ENCODE measurements around the gene ZDHHC4. TPM values are rescaled to one million over a fixed set of nuclear protein-coding genes. Genes with fewer than 3 reads are reported as not detected.
"Not testable (repeated sequence)": the region's sequence is repeated elsewhere in the genome, so short reads cannot be mapped to it uniquely, and the experiment has no call there.

ZDHHC4 gene
- polyA plus RNA-seq, 1 donor = 65.4 TPM

DNA sequence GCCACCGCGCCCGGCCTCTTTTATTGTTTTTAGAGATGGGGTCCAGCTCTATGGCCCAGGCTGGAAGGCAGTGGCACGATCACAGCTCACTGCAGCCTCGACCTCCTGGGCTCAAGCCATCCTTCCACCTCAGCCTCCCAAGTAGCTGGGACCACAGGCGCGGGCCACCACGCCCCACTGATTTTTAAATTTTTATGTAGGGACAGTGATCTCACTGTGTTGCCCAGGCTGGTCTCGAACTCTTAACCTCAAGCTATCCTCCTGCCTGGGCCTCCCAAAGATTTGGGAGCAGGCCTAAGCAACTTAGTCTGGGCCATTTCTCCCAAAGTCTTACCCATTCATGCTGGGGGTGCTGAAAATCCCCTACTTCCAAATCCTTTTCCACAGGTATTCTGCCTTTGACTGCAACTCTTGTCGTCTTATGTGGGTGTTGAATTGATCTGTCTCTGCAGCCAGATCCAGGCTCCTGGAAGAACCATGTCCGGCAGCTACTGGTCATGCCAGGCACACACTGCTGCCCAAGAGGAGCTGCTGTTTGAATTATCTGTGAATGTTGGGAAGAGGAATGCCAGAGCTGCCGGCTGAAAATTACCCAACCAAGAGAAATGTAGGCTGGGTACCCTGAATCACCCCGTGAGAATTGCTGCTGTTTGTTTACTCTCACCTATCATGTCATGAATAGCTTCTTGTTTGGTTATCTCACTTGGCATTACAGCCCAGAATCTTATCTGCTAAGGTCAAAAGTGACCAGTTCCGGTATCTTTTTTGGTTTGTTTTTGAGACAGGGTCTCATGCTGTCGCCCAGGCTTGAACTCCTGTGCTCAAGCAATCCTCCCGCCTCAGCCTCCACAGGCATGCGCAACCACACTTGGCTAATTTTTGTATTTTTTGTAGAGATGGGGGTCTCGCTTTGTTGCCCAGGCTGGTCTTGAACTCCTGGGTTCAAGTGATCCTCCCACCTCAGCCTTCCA is 1.1 kb downstream of the ZDHHC4 start:
- Histone ChIP-seq H3K36me3 (ENCODE audit: control insufficient read depth, insufficient read depth, low read length) (peaks cover 30% of the 10 kb centered on the region), H3K4me1 (ENCODE audit: control insufficient read depth, insufficient read depth, low read length) (peaks cover 5% of the 10 kb centered on the region), H3K9me3 (ENCODE audit: control insufficient read depth, low read depth, low read length) (no peaks in the 10 kb centered on the region), H3K27me3 (ENCODE audit: control insufficient read depth, insufficient read depth, low read length) (no peaks in the 10 kb centered on the region), H3K4me3 (ENCODE audit: low read length) (peak overlapping the region; percentile 75), H3K27ac (ENCODE audit: low read length) (no peak overlapping the region)
- no CpG with 5 or more reads among the region's 18 CpGs for WGBS (ENCODE audit: insufficient coverage, low lambda C conversion rate)
- DNase-seq = no peak

- H3K4me3 ChIP-seq (ENCODE audit: low read length) = no peak overlapping the region
- peaks cover 5% of the 10 kb centered on the region for H3K4me1 ChIP-seq (ENCODE audit: control insufficient read depth, insufficient read depth, low read length)
- no CpG with 5 or more reads among the region's 4 CpGs for WGBS (ENCODE audit: insufficient coverage, low lambda C conversion rate)
- peaks cover 35% of the 10 kb centered on the region for H3K36me3 ChIP-seq (ENCODE audit: control insufficient read depth, insufficient read depth, low read length)
- DNase-seq = no peak
- no peak overlapping the region for H3K27ac ChIP-seq (ENCODE audit: low read length)
- H3K27me3 ChIP-seq (ENCODE audit: control insufficient read depth, insufficient read depth, low read length) = no peaks in the 10 kb centered on the region
- H3K9me3 ChIP-seq (ENCODE audit: control insufficient read depth, low read depth, low read length) = no peaks in the 10 kb centered on the region
These were observed 2.2 kb downstream of the ZDHHC4 start for GRCh38 chr7:6579446-6579845.

DNA sequence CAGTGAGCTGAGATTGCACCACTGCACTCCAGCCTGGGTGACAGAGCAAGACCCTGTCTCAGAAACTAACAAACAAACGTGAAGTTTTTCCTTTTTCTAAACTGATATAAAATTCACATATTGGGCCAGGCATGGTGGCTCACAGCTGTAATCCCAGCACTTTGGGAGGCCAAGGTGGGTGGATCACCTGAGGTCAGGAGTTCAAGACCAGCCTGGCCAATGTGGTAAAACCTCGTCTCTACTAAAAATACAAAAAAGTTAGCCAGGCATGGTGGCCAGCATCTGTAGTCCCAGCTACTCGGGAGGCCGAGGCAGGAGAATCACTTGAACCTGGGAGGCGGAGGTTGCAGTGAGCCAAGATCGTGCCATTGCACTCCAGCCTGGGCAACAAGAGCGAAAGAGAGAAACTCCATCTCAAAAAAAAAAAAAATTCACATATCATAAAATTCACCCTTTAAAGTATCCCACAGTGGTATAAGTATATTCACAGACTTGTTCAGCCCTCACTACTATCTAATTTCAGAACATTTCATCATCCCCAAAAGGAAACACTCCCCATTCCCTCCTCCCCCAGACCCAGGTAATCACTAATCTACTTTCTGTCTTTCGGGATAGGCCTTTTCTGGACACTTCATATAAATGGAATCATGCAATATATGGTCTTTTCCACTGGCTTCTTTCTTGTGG is 8.6 kb downstream of the ZDHHC4 start:
- H3K27me3 ChIP-seq (ENCODE audit: control insufficient read depth, insufficient read depth, low read length); H3K9me3 ChIP-seq (ENCODE audit: control insufficient read depth, low read depth, low read length); H3K4me1 ChIP-seq (ENCODE audit: control insufficient read depth, insufficient read depth, low read length); H3K4me3 ChIP-seq (ENCODE audit: low read length); H3K27ac ChIP-seq (ENCODE audit: low read length); DNase-seq: not testable (repeated sequence)
- peaks cover 57% of the 10 kb centered on the region for H3K36me3 ChIP-seq (ENCODE audit: control insufficient read depth, insufficient read depth, low read length)
- 80% methylated on average over 1 of the region's 8 CpGs for WGBS (ENCODE audit: insufficient coverage, low lambda C conversion rate)

GRCh38 chr7:6588566-6588965 is 11.3 kb downstream of the ZDHHC4 start:
- H3K4me3 ChIP-seq (ENCODE audit: low read length) = no peak overlapping the region
- no peaks in the 10 kb centered on the region for H3K9me3 ChIP-seq (ENCODE audit: control insufficient read depth, low read depth, low read length)
- DNase-seq = no peak
- peaks cover 9% of the 10 kb centered on the region for H3K4me1 ChIP-seq (ENCODE audit: control insufficient read depth, insufficient read depth, low read length)
- 100% methylated on average over 1 of the region's 9 CpGs for WGBS (ENCODE audit: insufficient coverage, low lambda C conversion rate)
- peaks cover 49% of the 10 kb centered on the region for H3K36me3 ChIP-seq (ENCODE audit: control insufficient read depth, insufficient read depth, low read length)
- H3K27ac ChIP-seq (ENCODE audit: low read length) = no peak overlapping the region
- no peaks in the 10 kb centered on the region for H3K27me3 ChIP-seq (ENCODE audit: control insufficient read depth, insufficient read depth, low read length)

- H3K9me3 ChIP-seq (ENCODE audit: control insufficient read depth, low read depth, low read length) = no peaks in the 10 kb centered on the region
- peaks cover 9% of the 10 kb centered on the region for H3K4me1 ChIP-seq (ENCODE audit: control insufficient read depth, insufficient read depth, low read length)
- WGBS (ENCODE audit: insufficient coverage, low lambda C conversion rate) = 100% methylated on average over 2 of the region's 22 CpGs
- DNase-seq = no peak
- no peak overlapping the region for H3K27ac ChIP-seq (ENCODE audit: low read length)
- H3K4me3 ChIP-seq (ENCODE audit: low read length) = peak overlapping the region; percentile 35
- no peaks in the 10 kb centered on the region for H3K27me3 ChIP-seq (ENCODE audit: control insufficient read depth, insufficient read depth, low read length)
- peaks cover 51% of the 10 kb centered on the region for H3K36me3 ChIP-seq (ENCODE audit: control insufficient read depth, insufficient read depth, low read length)
These were observed 12.0 kb downstream of the ZDHHC4 start for GRCh38 chr7:6589151-6589828.

DNA sequence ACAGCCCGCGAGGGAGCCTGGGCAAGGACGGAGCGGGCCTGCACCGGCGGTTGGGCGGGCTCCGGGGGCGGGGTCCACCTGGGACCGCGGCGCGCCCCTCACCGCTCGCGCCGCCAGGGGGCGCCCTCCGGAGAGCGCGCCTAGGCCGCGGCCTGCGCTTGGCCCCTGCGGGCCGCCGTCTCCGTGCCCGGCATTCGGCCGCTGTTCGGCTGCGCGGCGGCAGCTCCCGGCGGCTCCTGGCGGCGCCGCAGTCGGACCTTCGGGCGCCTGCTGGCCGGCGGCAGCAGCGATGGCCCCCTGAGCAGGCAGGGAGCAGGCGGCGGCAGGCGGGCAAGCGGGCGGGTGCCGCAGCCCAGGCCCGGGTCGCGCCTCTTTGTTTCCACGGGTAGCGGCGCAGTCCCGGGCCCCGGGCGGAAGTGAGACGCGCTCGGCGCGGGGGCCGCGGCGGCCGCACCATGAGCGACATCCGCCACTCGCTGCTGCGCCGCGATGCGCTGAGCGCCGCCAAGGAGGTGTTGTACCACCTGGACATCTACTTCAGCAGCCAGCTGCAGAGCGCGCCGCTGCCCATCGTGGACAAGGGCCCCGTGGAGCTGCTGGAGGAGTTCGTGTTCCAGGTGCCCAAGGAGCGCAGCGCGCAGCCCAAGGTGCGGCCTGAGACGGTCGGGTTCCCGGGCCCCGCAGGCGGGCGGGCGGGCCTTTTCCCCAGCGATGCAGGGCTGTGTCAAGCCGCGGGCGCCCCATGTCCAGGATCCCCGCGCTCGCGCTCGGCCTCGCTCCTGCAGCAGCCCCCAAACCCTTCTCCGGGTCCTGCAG is 12.8 kb downstream of the ZDHHC4 start, which contains the start of gene INTS15:
INTS15 (plus strand) TSS at position 193 of the 816 bp plus-strand sequence; CDS start at position 456, 263 bp downstream.
- Histone ChIP-seq H3K27ac (ENCODE audit: low read length) (peak within 1 kb of the TSS; percentile 81), H3K36me3 (ENCODE audit: control insufficient read depth, insufficient read depth, low read length) (peaks cover 52% of the 10 kb centered on the region), H3K4me1 (ENCODE audit: control insufficient read depth, insufficient read depth, low read length) (peaks cover 9% of the 10 kb centered on the region), H3K4me3 (ENCODE audit: low read length) (peak within 1 kb of the TSS; percentile 77), H3K9me3 (ENCODE audit: control insufficient read depth, low read depth, low read length) (no peaks in the 10 kb centered on the region), H3K27me3 (ENCODE audit: control insufficient read depth, insufficient read depth, low read length) (no peaks in the 10 kb centered on the region)
- WGBS (ENCODE audit: insufficient coverage, low lambda C conversion rate) = no CpG with 5 or more reads among the region's 107 CpGs
- DNase-seq = peak; percentile 79 to 93

DNA sequence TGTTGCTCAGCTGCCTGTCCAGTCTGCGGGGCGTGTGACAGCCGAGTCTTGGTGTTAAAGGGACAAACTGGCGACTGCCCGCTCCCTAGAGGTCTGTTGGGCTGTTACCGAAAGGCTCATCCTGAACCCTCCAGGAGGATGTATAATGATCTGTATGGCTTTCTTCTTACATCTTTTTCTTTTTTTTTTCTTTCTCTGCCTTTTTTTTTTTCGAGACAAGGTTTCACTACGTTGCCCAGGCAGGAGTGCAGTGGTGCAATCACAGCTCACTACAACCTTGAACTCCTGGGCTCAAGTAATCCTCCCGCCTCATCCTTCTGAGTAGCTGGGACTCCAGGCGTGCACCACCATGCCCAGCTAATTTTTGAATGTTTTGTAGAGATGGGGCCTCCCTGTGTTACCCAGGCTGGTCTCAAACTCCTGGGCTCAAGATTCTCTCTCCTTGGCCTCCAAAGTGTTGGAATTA is 13.4 kb downstream of the ZDHHC4 start:
- peaks cover 56% of the 10 kb centered on the region for H3K36me3 ChIP-seq (ENCODE audit: control insufficient read depth, insufficient read depth, low read length)
- no peaks in the 10 kb centered on the region for H3K9me3 ChIP-seq (ENCODE audit: control insufficient read depth, low read depth, low read length)
- H3K4me1 ChIP-seq (ENCODE audit: control insufficient read depth, insufficient read depth, low read length) = peaks cover 9% of the 10 kb centered on the region
- no peaks in the 10 kb centered on the region for H3K27me3 ChIP-seq (ENCODE audit: control insufficient read depth, insufficient read depth, low read length)
- peak overlapping the region; percentile 81 for H3K27ac ChIP-seq (ENCODE audit: low read length)
- H3K4me3 ChIP-seq (ENCODE audit: low read length) = peak overlapping the region; percentile 77
- WGBS (ENCODE audit: insufficient coverage, low lambda C conversion rate) = 0% methylated on average over 2 of the region's 10 CpGs
- no peak for DNase-seq

- Histone ChIP-seq H3K4me1 (ENCODE audit: control insufficient read depth, insufficient read depth, low read length) (no peaks in the 10 kb centered on the region), H3K27ac (ENCODE audit: low read length) (no peak overlapping the region), H3K9me3 (ENCODE audit: control insufficient read depth, low read depth, low read length) (no peaks in the 10 kb centered on the region), H3K27me3 (ENCODE audit: control insufficient read depth, insufficient read depth, low read length) (no peaks in the 10 kb centered on the region), H3K4me3 (ENCODE audit: low read length) (no peak overlapping the region), H3K36me3 (ENCODE audit: control insufficient read depth, insufficient read depth, low read length) (peaks cover 79% of the 10 kb centered on the region)
- WGBS (ENCODE audit: insufficient coverage, low lambda C conversion rate) = no CpG with 5 or more reads among the region's 15 CpGs
- DNase-seq = no peak
These were observed 22.8 kb downstream of the ZDHHC4 start for GRCh38 chr7:6600093-6600492.

DNA sequence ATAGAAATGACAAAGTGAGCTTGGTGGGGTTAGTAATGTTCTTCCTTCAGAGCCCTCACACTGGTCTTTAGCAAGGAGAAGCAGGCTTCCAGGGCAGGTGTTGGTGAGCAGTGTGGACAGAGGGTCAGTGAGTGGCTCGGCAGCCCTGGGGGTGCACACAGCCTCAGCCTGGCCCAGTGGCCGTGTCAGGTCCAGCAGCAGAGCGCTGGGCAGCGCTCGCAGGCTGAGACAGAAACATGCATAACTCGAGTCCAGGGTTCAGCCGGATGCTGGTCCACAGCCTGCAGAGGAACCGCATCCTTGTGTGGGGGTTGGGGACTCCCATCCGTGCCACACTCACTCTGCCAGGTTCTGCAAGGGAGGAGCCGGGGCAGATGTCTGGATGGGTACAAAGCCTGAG is 27.2 kb downstream of the ZDHHC4 start:
- Histone ChIP-seq H3K36me3 (ENCODE audit: control insufficient read depth, insufficient read depth, low read length) (peaks cover 57% of the 10 kb centered on the region), H3K9me3 (ENCODE audit: control insufficient read depth, low read depth, low read length) (no peaks in the 10 kb centered on the region), H3K4me1 (ENCODE audit: control insufficient read depth, insufficient read depth, low read length) (no peaks in the 10 kb centered on the region), H3K27ac (ENCODE audit: low read length) (no peak overlapping the region), H3K27me3 (ENCODE audit: control insufficient read depth, insufficient read depth, low read length) (no peaks in the 10 kb centered on the region), H3K4me3 (ENCODE audit: low read length) (no peak overlapping the region)
- no CpG with 5 or more reads among the region's 10 CpGs for WGBS (ENCODE audit: insufficient coverage, low lambda C conversion rate)
- DNase-seq = no peak

Measured in large intestine (tissue), 3 donors.